HG03095 (cell line): Measurements from ENCODE around the gene SLX4IP.

Experiments used
- ATAC-seq: cut with Tn5 transposase; IDR thresholded peaks from one replicate; pipeline ENCODE4 v1.9.1; 2021; ENCODE audit warnings: moderate library complexity; ENCODE audit not compliant: unreplicated experiment

SLX4IP gene

DNA sequence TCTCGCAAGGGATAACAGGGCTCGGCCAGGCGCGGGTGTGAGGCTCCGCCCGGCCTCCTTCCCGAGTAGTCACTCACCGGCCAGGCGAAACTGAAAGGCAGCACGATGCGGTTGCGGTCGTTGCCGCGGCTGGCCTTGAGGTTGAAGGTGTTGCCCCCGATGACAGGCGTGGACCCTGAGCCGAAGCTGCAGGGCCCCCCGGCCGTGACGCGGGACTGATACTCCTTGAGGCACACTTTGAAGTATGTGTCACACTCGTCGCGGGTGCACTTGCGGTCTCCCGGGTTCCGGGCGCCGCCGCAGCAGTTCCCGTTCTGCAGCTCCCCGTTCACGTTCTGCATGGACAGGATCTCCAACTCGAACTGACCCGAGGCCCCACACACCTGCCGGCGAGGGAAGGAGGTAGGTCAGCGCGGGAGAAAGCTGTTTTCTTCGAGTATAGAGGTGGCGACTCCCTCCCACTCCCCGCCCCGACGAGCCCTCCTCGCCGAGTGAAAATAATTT is 237.6 kb downstream of the SLX4IP start:
- no peak for ATAC-seq

GRCh38 chr20:10673176-10673841 is 238.2 kb downstream of the SLX4IP start:
- ATAC-seq: no peak

DNA sequence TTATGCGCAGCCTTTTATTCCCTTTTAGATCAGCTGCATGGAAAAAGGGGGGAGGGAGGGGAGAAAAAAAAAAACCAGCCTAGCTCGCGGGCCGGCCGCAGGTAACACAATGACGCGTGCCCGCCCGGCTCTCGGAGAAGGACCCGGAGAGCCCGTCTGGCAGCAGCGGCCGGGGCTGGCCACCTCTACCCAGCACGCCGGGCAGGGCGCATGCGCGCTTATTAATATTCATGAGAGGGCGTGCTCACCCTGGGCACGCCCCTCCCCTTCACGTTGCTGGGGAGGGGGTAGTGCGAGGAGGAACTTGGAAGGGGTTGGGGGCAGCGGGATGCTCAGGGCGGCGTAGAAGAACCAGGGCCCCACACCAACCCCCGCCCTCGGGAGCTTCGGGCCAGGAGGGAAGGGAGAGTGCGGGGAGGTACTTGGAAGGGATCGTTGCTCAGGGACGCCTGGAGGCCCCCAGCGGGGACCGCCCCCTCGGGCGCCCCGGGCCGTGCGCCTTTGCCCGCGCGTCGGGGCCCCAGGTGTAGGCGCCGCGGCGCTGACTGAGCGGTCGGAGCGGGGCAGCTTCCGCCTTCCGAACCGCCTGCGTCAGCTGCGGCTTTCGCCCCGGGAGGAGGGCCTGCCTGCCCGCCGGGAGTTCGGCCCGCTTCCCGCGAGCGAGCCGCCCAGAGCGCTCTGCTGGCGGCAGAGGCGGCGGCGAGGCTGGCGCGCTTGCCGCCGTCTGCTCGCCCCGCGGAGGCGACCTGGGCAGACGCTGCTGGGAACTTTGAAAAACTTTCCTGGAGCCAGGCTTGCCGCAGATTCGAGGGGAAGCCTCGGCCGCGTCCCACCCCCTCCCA is 239.0 kb downstream of the SLX4IP start, which contains the start of gene JAG1:
JAG1 (minus strand) TSS at position 158 of the 842 bp plus-strand sequence. CDS start 469 bp downstream, outside the sequence.
- peak; percentile 50 for ATAC-seq

DNA sequence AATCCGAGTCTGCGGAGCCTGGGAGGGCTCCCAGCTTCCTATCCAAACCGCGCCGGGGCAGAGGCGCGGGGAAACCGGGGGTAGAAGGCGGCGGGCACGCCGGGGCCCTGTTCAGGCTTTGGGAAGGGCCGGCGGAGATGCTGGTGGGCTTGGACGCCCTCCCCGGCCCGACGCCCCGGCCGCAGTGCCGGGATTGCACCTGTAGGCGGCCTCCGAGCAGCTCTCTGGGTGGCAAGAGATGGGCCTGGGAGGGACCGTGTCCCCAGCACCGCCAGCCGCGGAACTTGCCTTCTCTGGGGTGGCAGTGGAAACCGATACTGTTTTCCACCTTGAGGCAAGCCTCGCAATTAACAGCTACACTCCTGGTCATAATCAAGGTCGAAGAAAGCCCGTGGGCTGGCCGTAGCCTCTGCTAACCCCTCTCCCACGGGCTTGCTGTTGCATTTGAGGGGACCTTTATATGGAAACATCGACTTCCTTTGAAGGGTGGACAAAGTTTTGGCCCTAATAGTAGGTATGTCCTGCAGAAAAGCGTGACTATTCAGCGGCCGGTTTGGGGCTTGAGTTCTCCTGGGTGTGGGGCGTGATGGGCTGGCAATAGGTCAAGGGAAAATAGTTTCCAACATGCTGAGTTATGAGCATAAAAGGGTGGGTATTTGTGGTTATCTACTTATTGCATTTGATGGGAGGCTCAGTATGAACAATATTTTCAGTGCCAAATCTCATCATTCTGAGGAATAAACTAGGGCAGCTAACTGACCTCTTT is 239.8 kb downstream of the SLX4IP start:
- peak; percentile 40 for ATAC-seq

GRCh38 chr20:10675450-10675848 is 240.3 kb downstream of the SLX4IP start:
- ATAC-seq: no peak

GRCh38 chr20:10676518-10676917 is 241.4 kb downstream of the SLX4IP start:
- no peak for ATAC-seq
